K562 (cell line): ENCODE results near the gene SPATS2L. TPM values are rescaled to one million over a fixed set of nuclear protein-coding genes. Genes with fewer than 3 reads are reported as not detected.

Source experiments
- ATAC-seq: fragments of 200-7000 bp; cut with Tn5 transposase; 3 replicates; pipeline ENCODE4 v1.9.1; 2020; ENCODE audit warnings: moderate library complexity
- BruUV-seq: library from RNA; stranded (reverse); fragments of 400-500 nt; replicated peaks from 2 replicates; lab custom pipeline; 2021; lab: Mats Ljungman, UMichigan
- CTCF ChIA-PET: fragments of 300-600 bp; formaldehyde crosslinking; extraction: SDS; loops from one replicate; lab custom pipeline; 2021; ENCODE audit warnings: low intra/inter-chr PET ratio; lab: Yijun Ruan, JAX
- POLR2A ChIA-PET: fragments of 300-600, 350-650 bp; sonication (Branson Sonifier 250); formaldehyde crosslinking; extraction: SDS; loops from one replicate; lab custom pipeline; 2021; ENCODE audit warnings: antibody characterized with exemption, inconsistent platforms; lab: Yijun Ruan, JAX
- DNase-seq, 4 experiments: peaks; one replicate each; pipeline versions ENCODE4 v3.0.0 to v3.0.0-alpha.2; 2011 to 2018; ENCODE audit warnings: low spot score in 3 of 4, mixed read lengths in 3 of 4; ENCODE audit errors: extremely low read depth in 1 of 4
- FAIRE-seq: peaks from 2 replicates; lab custom pipeline; 2011; peaks lifted over from hg19 to GRCh38; lab: Jason Lieb, UNC
- H2AFZ ChIP-seq: 2 replicates; pipeline ENCODE4 v1.6.0; 2011; ENCODE audit warnings: low read depth, low read length, control low read depth, inconsistent platforms
- H3K27ac ChIP-seq: fragments of 200-600 bp; 3 replicates; pipeline ENCODE4 v1.8.0; 2011; ENCODE audit warnings: low read depth, mild to moderate bottlenecking, control low read depth, inconsistent platforms, low read length, moderate library complexity, mixed read lengths; ENCODE audit errors: extremely low read depth
- H3K27me3 ChIP-seq, 2 experiments: fragments of 300-600 bp in 1 of 2; 2 replicates in 1 of 2; 3 replicates in 1 of 2; pipeline versions ENCODE4 v1.6.0 to v1.8.0; 2011; ENCODE audit warnings: inconsistent platforms in 2 of 2, low read length in 2 of 2, mild to moderate bottlenecking in 1 of 2, mixed read lengths in 1 of 2, moderate library complexity in 1 of 2; ENCODE audit not compliant: control insufficient read depth in 2 of 2, insufficient read depth in 2 of 2
- H3K36me3 ChIP-seq: fragments of 300-600 bp; 3 replicates; pipeline ENCODE4 v1.8.0; 2011; ENCODE audit warnings: mild to moderate bottlenecking, low read length, inconsistent platforms; ENCODE audit not compliant: control insufficient read depth, insufficient read depth
- H3K4me1 ChIP-seq, 2 experiments: fragments of 200-600 bp in 1 of 2; replicated peaks in 1 of 2; 2 replicates in 1 of 2; 3 replicates in 1 of 2; pipeline versions ENCODE4 v1.5.1 to v1.8.0; 2011; ENCODE audit warnings: inconsistent platforms in 2 of 2, low read length in 2 of 2, mild to moderate bottlenecking in 1 of 2, mixed read lengths in 1 of 2, moderate library complexity in 1 of 2; ENCODE audit not compliant: control insufficient read depth in 2 of 2, insufficient read depth in 2 of 2
- H3K4me2 ChIP-seq: 2 replicates; pipeline ENCODE4 v1.6.1; 2011; ENCODE audit warnings: low read length, control low read depth, inconsistent platforms, mixed read lengths; ENCODE audit not compliant: insufficient read depth
- H3K4me3 ChIP-seq: fragments of 200-600 bp; sonication (generic), shearing (Covaris generic); 2 replicates; pipeline ENCODE4 v1.5.1; 2016; ENCODE audit warnings: control low read depth, inconsistent platforms
- H3K79me2 ChIP-seq: fragments of 200-600 bp; 3 replicates; pipeline ENCODE4 v1.8.0; 2011; ENCODE audit warnings: low read length, inconsistent platforms; ENCODE audit not compliant: control insufficient read depth, insufficient read depth
- H3K9ac ChIP-seq, 2 experiments: 2 replicates each; pipeline versions ENCODE4 v1.6.0 to v1.6.1; 2011; ENCODE audit warnings: low read depth in 2 of 2, low read length in 2 of 2, control low read depth in 1 of 2, inconsistent platforms in 1 of 2, mild to moderate bottlenecking in 1 of 2, mixed read lengths in 1 of 2; ENCODE audit not compliant: insufficient read depth in 1 of 2
- H3K9me1 ChIP-seq: one replicate; pipeline ENCODE4 v1.6.0; 2011; ENCODE audit warnings: inconsistent platforms, mild to moderate bottlenecking, low read length, moderate library complexity; ENCODE audit not compliant: control insufficient read depth, insufficient read depth
- H3K9me3 ChIP-seq: replicated peaks from 2 replicates; pipeline ENCODE4 v1.5.1; 2011; ENCODE audit warnings: low read depth, low read length, inconsistent platforms; ENCODE audit not compliant: control insufficient read depth, insufficient read depth
- H4K20me1 ChIP-seq: replicated peaks from 2 replicates; pipeline ENCODE4 v1.6.1; 2011; ENCODE audit warnings: low read length, inconsistent platforms, mixed read lengths; ENCODE audit not compliant: control insufficient read depth, insufficient read depth
- CCNT2 ChIP-seq: IDR thresholded peaks from 2 replicates; pipeline ENCODE4 v1.6.1; 2011; ENCODE audit warnings: borderline replicate concordance, low read depth, mild to moderate bottlenecking, moderate library complexity, mixed read lengths, low read length; ENCODE audit not compliant: insufficient read length; ENCODE audit errors: extremely low read depth
- ELF1 ChIP-seq: fragments of 200-800 bp; sonication (Bioruptor generic); IDR thresholded peaks from 2 replicates; pipeline ENCODE4 v1.6.1; 2016; ENCODE audit warnings: missing genetic modification characterization, missing compliant biosample characterization
- EZH2 ChIP-seq: IDR thresholded peaks from 2 replicates; pipeline ENCODE4 v1.6.1; 2012; ENCODE audit warnings: low read depth, mild to moderate bottlenecking, inconsistent platforms, low read length, borderline replicate concordance
- FOXK1 ChIP-seq: sonication (generic); formaldehyde crosslinking; IDR thresholded peaks from 2 replicates; pipeline ENCODE4 v1.8.0; 2022; ENCODE audit warnings: missing genetic modification reagents, mild to moderate bottlenecking, borderline replicate concordance
- GATA2 ChIP-seq: sonication (generic); formaldehyde crosslinking; IDR thresholded peaks from 2 replicates; pipeline ENCODE4 v1.4.0; 2020; ENCODE audit warnings: mild to moderate bottlenecking, missing genetic modification reagents
- HLTF ChIP-seq: fragments of 450-650 bp; IDR thresholded peaks from 2 replicates; pipeline ENCODE4 v1.6.1; 2016
- HNRNPUL1 ChIP-seq: fragments of 200-400 bp; formaldehyde crosslinking; IDR thresholded peaks from 2 replicates; pipeline ENCODE4 v1.6.1; 2017; ENCODE audit warnings: low read length
- KLF16 ChIP-seq: IDR thresholded peaks from 2 replicates; pipeline ENCODE4 v1.6.1; 2016; ENCODE audit warnings: antibody characterized with exemption
- MCM7 ChIP-seq, 2 experiments: fragments of 450-650 bp; IDR thresholded peaks; 2 replicates each; pipeline ENCODE4 v1.6.1; 2016 to 2018
- POLR2AphosphoS5 ChIP-seq: IDR thresholded peaks from 2 replicates; pipeline ENCODE4 v1.6.1; 2011; ENCODE audit warnings: mild to moderate bottlenecking, low read depth, low read length, moderate library complexity; ENCODE audit not compliant: control insufficient read depth, insufficient read depth
- SIN3A ChIP-seq, 2 experiments: fragments of 150-350 bp in 1 of 2; IDR thresholded peaks; 2 replicates each; pipeline ENCODE4 v1.6.1; 2011 to 2016; ENCODE audit warnings: borderline replicate concordance in 2 of 2, low read depth in 2 of 2, low read length in 2 of 2, mild to moderate bottlenecking in 2 of 2, moderate library complexity in 2 of 2; ENCODE audit not compliant: control insufficient read depth in 1 of 2
- SMAD3 ChIP-seq: fragments of 450-650 bp; formaldehyde crosslinking; conservative IDR thresholded peaks from 2 replicates; pipeline ENCODE4 v1.4.0; 2020; ENCODE audit warnings: mild to moderate bottlenecking
- SMARCE1 ChIP-seq: fragments of 450-650 bp; IDR thresholded peaks from 2 replicates; pipeline ENCODE4 v1.7.1; 2016; ENCODE audit warnings: mild to moderate bottlenecking
- SOX6 ChIP-seq: fragments of 450-650 bp; IDR thresholded peaks from 2 replicates; pipeline ENCODE4 v1.6.1; 2014; ENCODE audit warnings: mild to moderate bottlenecking
- TEAD4 ChIP-seq, 2 experiments: sonication (generic) in 1 of 2; formaldehyde crosslinking in 1 of 2; IDR thresholded peaks; 2 replicates each; pipeline versions ENCODE4 v1.6.1 to v1.8.0; 2012 to 2022; ENCODE audit warnings: borderline replicate concordance in 1 of 2, inconsistent platforms in 1 of 2, low read length in 1 of 2, mild to moderate bottlenecking in 1 of 2, missing genetic modification reagents in 1 of 2
- TSC22D4 ChIP-seq: fragments of 450-650 bp; IDR thresholded peaks from 2 replicates; pipeline ENCODE4 v1.6.1; 2016; ENCODE audit warnings: missing genetic modification characterization, missing biosample characterization, control low read depth
- ZFP36 ChIP-seq: fragments of 150-350 bp; IDR thresholded peaks from 2 replicates; pipeline ENCODE4 v1.6.1; 2018; ENCODE audit warnings: low read length, low read depth; ENCODE audit not compliant: partially characterized antibody
- ZNF551 ChIP-seq: fragments of 250-450 bp; sonication (Bioruptor Pico); IDR thresholded peaks from 2 replicates; pipeline ENCODE4 v1.5.0; 2021; ENCODE audit warnings: mild to moderate bottlenecking, moderate library complexity
- WGBS: fragments of 100-300 bp; shearing (Covaris generic); methylation state at CpG from one replicate; pipeline ENCODE4 v1.1.6; 2016; ENCODE audit warnings: low coverage, mixed read lengths; ENCODE audit not compliant: insufficient coverage; ENCODE audit errors: missing lambda C conversion rate; 5-methylcytosine and 5-hydroxymethylcytosine counted together
- in situ Hi-C: fragments of 300-500 bp; cut with MboI; formaldehyde crosslinking; loops from 4 replicates; pipeline ENCODE4 v1.15.0; 2018; ENCODE audit warnings: inconsistent platforms, mixed read lengths
- intact Hi-C: fragments of 100-400 bp; cut with micrococcal nuclease; formaldehyde crosslinking; loops from 2 replicates; pipeline ENCODE4 v1.14.2; 2022
- polyA plus RNA-seq, 8 experiments: library from polyadenylated mRNA; depleted of rRNA in 4 of 8; stranded (reverse) in 5 of 8; unstranded in 3 of 8; fragments of >200 nt; fragmentation: Nextera tagmentation in 2 of 8; fragmentation: Illumina TruSeq in 1 of 8; extraction: Ambion mirVana in 2 of 8; extraction: Trizol in 1 of 8; gene quantifications; 2 replicates each; pipeline versions ENCODE4 v1.2.1 to v1.2.3, GENCODE V29; 2011 to 2014; ENCODE audit warnings: inconsistent platforms in 1 of 8, missing spikeins in 1 of 8
- total RNA-seq, 7 experiments: library from RNA; depleted of rRNA in 6 of 7; stranded (reverse); fragments of >200 nt in 6 of 7; fragmentation: Illumina TruSeq in 2 of 7; extraction: Trizol in 2 of 7; gene quantifications; 2 replicates each; pipeline versions ENCODE4 v1.2.1 to v1.2.3, GENCODE V29; 2011 to 2021; ENCODE audit warnings: low replicate concordance in 1 of 7
- TF ChIP-seq, protein P1 (sequence below), 2 experiments: fragments of 150-350 bp in 1 of 2; IDR thresholded peaks; 2 replicates each; pipeline ENCODE4 v1.6.1; 2012 to 2016; ENCODE audit warnings: low read depth in 2 of 2, low read length in 2 of 2, mild to moderate bottlenecking in 1 of 2, moderate library complexity in 1 of 2

Gene SPATS2L
- total and polyA plus RNA-seq, 9 of the 15 experiments (the other 6 are each of a cell fraction or from before 2014, with no cell fraction given), result 11.3 to 41.5 (median 24.9) TPM

DNA sequence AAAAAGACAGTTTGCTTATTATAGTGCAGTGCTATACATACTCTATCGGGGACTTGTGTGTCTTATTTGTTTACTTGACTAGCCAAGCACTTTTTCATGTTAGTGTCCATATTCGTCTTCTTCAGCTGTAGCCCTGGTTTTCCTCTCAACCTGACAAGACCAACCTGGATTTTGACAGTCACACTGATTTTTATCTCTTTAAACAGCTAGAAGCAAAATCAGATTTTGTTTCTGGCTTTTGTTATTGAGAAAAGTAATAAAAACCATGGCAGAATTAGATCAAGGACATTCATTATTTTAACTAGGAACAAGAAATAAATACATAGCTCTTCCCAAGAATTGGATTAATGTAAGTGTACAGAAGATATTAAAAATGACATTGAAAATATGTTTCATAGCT is 56.8 kb downstream of the SPATS2L start:
- H4K20me1 ChIP-seq, result no peaks in the 10 kb centered on the region
- no peaks in the 10 kb centered on the region for H3K27me3 ChIP-seq
- FAIRE-seq (no peak), ATAC-seq (no peak), DNase-seq (no peak)
- no peak overlapping the region for H2AFZ ChIP-seq
- no peaks in the 10 kb centered on the region for H3K79me2 ChIP-seq
- no peak overlapping the region for H3K9ac ChIP-seq
- TF ChIP-seq GATA2 (no peak), HLTF (no peak), SMAD3 (CRISPR knock-in tag) (no peak), KLF16 (no peak), TEAD4 (IDR thresholded peaks at IDR 0.05; ENCODE audit: low read length) (no peak), TEAD4 (CRISPR knock-in tag; IDR thresholded peaks at IDR 0.05; ENCODE audit: borderline replicate concordance) (no peak), ZFP36 (no peak), ELF1 (no peak), POLR2AphosphoS5 (no peak), EZH2 (no peak), SIN3A (IDR thresholded peaks at IDR 0.05; ENCODE audit: borderline replicate concordance in 2 of 2, control insufficient read depth in 1 of 2, low read depth in 2 of 2, low read length in 2 of 2) (no peak), TSC22D4 (no peak), SOX6 (no peak), CCNT2 (no peak), HNRNPUL1 (no peak), ZNF551 (CRISPR knock-in tag) (no peak), FOXK1 (no peak), SMARCE1 (no peak), MCM7 (IDR thresholded peaks at IDR 0.05) (no peak)
- TF ChIP-seq, protein P1, sequence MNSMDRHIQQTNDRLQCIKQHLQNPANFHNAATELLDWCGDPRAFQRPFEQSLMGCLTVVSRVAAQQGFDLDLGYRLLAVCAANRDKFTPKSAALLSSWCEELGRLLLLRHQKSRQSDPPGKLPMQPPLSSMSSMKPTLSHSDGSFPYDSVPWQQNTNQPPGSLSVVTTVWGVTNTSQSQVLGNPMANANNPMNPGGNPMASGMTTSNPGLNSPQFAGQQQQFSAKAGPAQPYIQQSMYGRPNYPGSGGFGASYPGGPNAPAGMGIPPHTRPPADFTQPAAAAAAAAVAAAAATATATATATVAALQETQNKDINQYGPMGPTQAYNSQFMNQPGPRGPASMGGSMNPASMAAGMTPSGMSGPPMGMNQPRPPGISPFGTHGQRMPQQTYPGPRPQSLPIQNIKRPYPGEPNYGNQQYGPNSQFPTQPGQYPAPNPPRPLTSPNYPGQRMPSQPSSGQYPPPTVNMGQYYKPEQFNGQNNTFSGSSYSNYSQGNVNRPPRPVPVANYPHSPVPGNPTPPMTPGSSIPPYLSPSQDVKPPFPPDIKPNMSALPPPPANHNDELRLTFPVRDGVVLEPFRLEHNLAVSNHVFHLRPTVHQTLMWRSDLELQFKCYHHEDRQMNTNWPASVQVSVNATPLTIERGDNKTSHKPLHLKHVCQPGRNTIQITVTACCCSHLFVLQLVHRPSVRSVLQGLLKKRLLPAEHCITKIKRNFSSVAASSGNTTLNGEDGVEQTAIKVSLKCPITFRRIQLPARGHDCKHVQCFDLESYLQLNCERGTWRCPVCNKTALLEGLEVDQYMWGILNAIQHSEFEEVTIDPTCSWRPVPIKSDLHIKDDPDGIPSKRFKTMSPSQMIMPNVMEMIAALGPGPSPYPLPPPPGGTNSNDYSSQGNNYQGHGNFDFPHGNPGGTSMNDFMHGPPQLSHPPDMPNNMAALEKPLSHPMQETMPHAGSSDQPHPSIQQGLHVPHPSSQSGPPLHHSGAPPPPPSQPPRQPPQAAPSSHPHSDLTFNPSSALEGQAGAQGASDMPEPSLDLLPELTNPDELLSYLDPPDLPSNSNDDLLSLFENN (IDR thresholded peaks at IDR 0.05; ENCODE audit: low read depth in 2 of 2, low read length in 2 of 2), result no peak
- no peaks in the 10 kb centered on the region for H3K9me1 ChIP-seq
- no peak overlapping the region for H3K4me2 ChIP-seq
- H3K36me3 ChIP-seq, result no peaks in the 10 kb centered on the region
- peaks cover 0 to 7% of the 10 kb centered on the region in 2 experiments; a peak in 4 of 5 replicates for H3K4me1 ChIP-seq
- no peaks in the 10 kb centered on the region for H3K9me3 ChIP-seq
- CTCF ChIA-PET, result no interaction called here
- POLR2A ChIA-PET, result interaction anchor here (0.7 kb wide), 1 partner anchor 10 kb away, joined by 3 read pairs; no protein-coding TSS in a partner anchor
- in situ Hi-C loops, result no loop called here
- no TSS peak for BruUV-seq
- H3K27ac ChIP-seq, result no peak overlapping the region
- 48% methylated on average over 2 of the region's 2 CpGs for WGBS
- intact Hi-C loops, result no loop called here
- no peak overlapping the region for H3K4me3 ChIP-seq
